ENCODE results near the gene KCNN1.
A peak's percentile ranks its signal among the peaks of the same experiment; 100 is the strongest.

KCNN1 gene

GRCh38 chr19:18009412-18010066, 42.6 kb downstream of the KCNN1 start:
- H3K27me3 Mint-ChIP-seq, result no peaks in the 10 kb centered on the region
- DNase-seq, result no peak
- H3K27ac Mint-ChIP-seq, result peak overlapping the region; percentile 37
- H3K4me1 Mint-ChIP-seq, result peaks cover 30 to 52% of the 10 kb centered on the region in 2 donors
- H3K36me3 Mint-ChIP-seq, result peaks cover 42 to 46% of the 10 kb centered on the region in 2 donors
- no peak overlapping the region for H3K4me3 Mint-ChIP-seq
- H3K9me3 Mint-ChIP-seq, result no peaks in the 10 kb centered on the region
- ATAC-seq (replicated peaks), result no peak

GRCh38 chr19:18010149-18010548, 43.2 kb downstream of the KCNN1 start:
- H3K27ac Mint-ChIP-seq, result no peak overlapping the region
- ATAC-seq (replicated peaks), result no peak
- H3K27me3 Mint-ChIP-seq, result no peaks in the 10 kb centered on the region
- H3K9me3 Mint-ChIP-seq, result no peaks in the 10 kb centered on the region
- H3K36me3 Mint-ChIP-seq, result peaks cover 46 to 49% of the 10 kb centered on the region in 2 donors
- no peak for DNase-seq
- no peak overlapping the region for H3K4me3 Mint-ChIP-seq
- peaks cover 31 to 55% of the 10 kb centered on the region in 2 donors for H3K4me1 Mint-ChIP-seq

- H3K36me3 Mint-ChIP-seq, result peaks cover 46 to 47% of the 10 kb centered on the region in 2 donors
- H3K27ac Mint-ChIP-seq, result peak overlapping the region; percentile 89
- no peak overlapping the region for H3K4me3 Mint-ChIP-seq
Measured at GRCh38 chr19:18013210-18014111, 46.6 kb downstream of the KCNN1 start.

GRCh38 chr19:18014197-18014596, 47.3 kb downstream of the KCNN1 start:
- H3K36me3 Mint-ChIP-seq, result peaks cover 40% of the 10 kb centered on the region in 2 donors
- no peaks in the 10 kb centered on the region for H3K9me3 Mint-ChIP-seq
- no peaks in the 10 kb centered on the region for H3K27me3 Mint-ChIP-seq
- no peak for DNase-seq
- H3K27ac Mint-ChIP-seq, result peak overlapping the region; percentile 69
- H3K4me1 Mint-ChIP-seq, result peaks cover 33 to 60% of the 10 kb centered on the region in 2 donors
- no peak overlapping the region for H3K4me3 Mint-ChIP-seq
- ATAC-seq (replicated peaks), result peak in 1 of 2 donors; percentile 16

More at GRCh38 chr19:18013210-18014111, 46.6 kb downstream of the KCNN1 start:
- ATAC-seq (replicated peaks) (no peak), DNase-seq (no peak)
- no peaks in the 10 kb centered on the region for H3K9me3 Mint-ChIP-seq
- peaks cover 35 to 62% of the 10 kb centered on the region in 2 donors for H3K4me1 Mint-ChIP-seq
- H3K27me3 Mint-ChIP-seq, result no peaks in the 10 kb centered on the region

- no peak for ATAC-seq (replicated peaks)
- Mint-ChIP-seq H3K4me3 (no peak overlapping the region), H3K36me3 (peaks cover 30 to 31% of the 10 kb centered on the region in 2 donors), H3K27me3 (no peaks in the 10 kb centered on the region), H3K27ac (peak overlapping the region; percentile 89), H3K9me3 (no peaks in the 10 kb centered on the region), H3K4me1 (peaks cover 46 to 66% of the 10 kb centered on the region in 2 donors)
- no peak for DNase-seq
Measured at GRCh38 chr19:18016209-18016910, 49.5 kb downstream of the KCNN1 start.

- no peak for ATAC-seq (replicated peaks)
- Mint-ChIP-seq H3K4me3 (no peak overlapping the region), H3K9me3 (peaks cover 3 to 4% of the 10 kb centered on the region in 2 donors), H3K27me3 (no peaks in the 10 kb centered on the region), H3K4me1 (peaks cover 54 to 78% of the 10 kb centered on the region in 2 donors), H3K27ac (peak overlapping the region; percentile 90), H3K36me3 (peaks cover 34 to 35% of the 10 kb centered on the region in 2 donors)
- no peak for DNase-seq
Measured at GRCh38 chr19:18017275-18018083, 50.6 kb downstream of the KCNN1 start.

GRCh38 chr19:18020212-18021085, 53.5 kb downstream of the KCNN1 start:
- peaks cover 52 to 77% of the 10 kb centered on the region in 2 donors for H3K4me1 Mint-ChIP-seq
- H3K4me3 Mint-ChIP-seq, result peak overlapping the region in 1 of 2 donors; percentile 83
- peaks cover 3 to 4% of the 10 kb centered on the region in 2 donors for H3K9me3 Mint-ChIP-seq
- peaks cover 8 to 9% of the 10 kb centered on the region in 2 donors for H3K36me3 Mint-ChIP-seq
- ATAC-seq (replicated peaks), result no peak
- H3K27me3 Mint-ChIP-seq, result no peaks in the 10 kb centered on the region
- peak overlapping the region; percentile 98 for H3K27ac Mint-ChIP-seq
- DNase-seq, result no peak

- peak overlapping the region; percentile 79 to 83 for H3K4me3 Mint-ChIP-seq
- peaks cover 4% of the 10 kb centered on the region in 2 donors for H3K36me3 Mint-ChIP-seq
- DNase-seq (peak; percentile 58), ATAC-seq (replicated peaks) (peak; percentile 44 to 48)
- peaks cover 51 to 75% of the 10 kb centered on the region in 2 donors for H3K4me1 Mint-ChIP-seq
- peak overlapping the region; percentile 98 for H3K27ac Mint-ChIP-seq
- H3K27me3 Mint-ChIP-seq, result no peaks in the 10 kb centered on the region
- H3K9me3 Mint-ChIP-seq, result peaks cover 3 to 4% of the 10 kb centered on the region in 2 donors
Measured at GRCh38 chr19:18021121-18021755, 54.3 kb downstream of the KCNN1 start.

- Mint-ChIP-seq H3K4me1 (peaks cover 44 to 62% of the 10 kb centered on the region in 2 donors), H3K9me3 (peaks cover 3 to 4% of the 10 kb centered on the region in 2 donors), H3K27me3 (no peaks in the 10 kb centered on the region), H3K27ac (peak overlapping the region; percentile 98), H3K36me3 (peaks cover 4% of the 10 kb centered on the region in 2 donors), H3K4me3 (peak overlapping the region; percentile 61 to 72)
- DNase-seq (peak; percentile 81), ATAC-seq (replicated peaks) (peak; percentile 74 to 78)
Measured at GRCh38 chr19:18023622-18024251, 56.8 kb downstream of the KCNN1 start.

GRCh38 chr19:18027151-18027550, 60.2 kb downstream of the KCNN1 start:
- peaks cover 2 to 3% of the 10 kb centered on the region in 2 donors for H3K36me3 Mint-ChIP-seq
- no peak overlapping the region for H3K4me3 Mint-ChIP-seq
- DNase-seq (no peak), ATAC-seq (replicated peaks) (no peak)
- H3K9me3 Mint-ChIP-seq, result peaks cover 3 to 4% of the 10 kb centered on the region in 2 donors
- peak overlapping the region; percentile 25 for H3K27ac Mint-ChIP-seq
- peaks cover 32 to 48% of the 10 kb centered on the region in 2 donors for H3K4me1 Mint-ChIP-seq
- no peaks in the 10 kb centered on the region for H3K27me3 Mint-ChIP-seq

GRCh38 chr19:18029617-18030338, 62.9 kb downstream of the KCNN1 start:
- Mint-ChIP-seq H3K9me3 (peaks cover 0 to 1% of the 10 kb centered on the region in 2 donors), H3K4me3 (no peak overlapping the region), H3K36me3 (no peaks in the 10 kb centered on the region), H3K4me1 (peaks cover 17 to 30% of the 10 kb centered on the region in 2 donors), H3K27ac (no peak overlapping the region), H3K27me3 (no peaks in the 10 kb centered on the region)
- DNase-seq (no peak), ATAC-seq (replicated peaks) (peak in 1 of 2 donors; percentile 21)

Measured in stimulated activated naive B cell treated with anti-CD40 and anti-IgM and Interleukin-4, amounts not matched to agents 10 μg/mL and 1 μg/mL and 100 μg/mL, for 72 hours (primary cell).